GM13977 (cell line): ENCODE data around the gene MYBPC2.
A peak's percentile ranks its signal among the peaks of the same experiment; 100 is the strongest.

ENCODE experiments used
- DNase-seq: peaks from one replicate; pipeline ENCODE4 v3.0.0; 2012; ENCODE audit warnings: low spot score
- in situ Hi-C: fragments of 300-500 bp; cut with MboI; formaldehyde crosslinking; loops from one replicate; pipeline ENCODE4 v1.12.0; 2022; ENCODE audit warnings: low sequenced_read_pairs, low pct_unique_long_range_greater_than_20kb, mixed read lengths, inconsistent platforms; ENCODE audit not compliant: unreplicated experiment
- TF ChIP-seq, protein P1 (sequence below): IDR thresholded peaks from 2 replicates; pipeline ENCODE4 v1.5.1; 2012; ENCODE audit warnings: mild to moderate bottlenecking, control low read depth; ENCODE audit not compliant: insufficient read depth; ENCODE audit errors: extremely low read depth, missing control alignments

Gene MYBPC2

GRCh38 chr19:50412419-50412818 lies 20.3 kb upstream of the MYBPC2 start:
- in situ Hi-C loops, result no loop called here
- TF ChIP-seq, protein P1, sequence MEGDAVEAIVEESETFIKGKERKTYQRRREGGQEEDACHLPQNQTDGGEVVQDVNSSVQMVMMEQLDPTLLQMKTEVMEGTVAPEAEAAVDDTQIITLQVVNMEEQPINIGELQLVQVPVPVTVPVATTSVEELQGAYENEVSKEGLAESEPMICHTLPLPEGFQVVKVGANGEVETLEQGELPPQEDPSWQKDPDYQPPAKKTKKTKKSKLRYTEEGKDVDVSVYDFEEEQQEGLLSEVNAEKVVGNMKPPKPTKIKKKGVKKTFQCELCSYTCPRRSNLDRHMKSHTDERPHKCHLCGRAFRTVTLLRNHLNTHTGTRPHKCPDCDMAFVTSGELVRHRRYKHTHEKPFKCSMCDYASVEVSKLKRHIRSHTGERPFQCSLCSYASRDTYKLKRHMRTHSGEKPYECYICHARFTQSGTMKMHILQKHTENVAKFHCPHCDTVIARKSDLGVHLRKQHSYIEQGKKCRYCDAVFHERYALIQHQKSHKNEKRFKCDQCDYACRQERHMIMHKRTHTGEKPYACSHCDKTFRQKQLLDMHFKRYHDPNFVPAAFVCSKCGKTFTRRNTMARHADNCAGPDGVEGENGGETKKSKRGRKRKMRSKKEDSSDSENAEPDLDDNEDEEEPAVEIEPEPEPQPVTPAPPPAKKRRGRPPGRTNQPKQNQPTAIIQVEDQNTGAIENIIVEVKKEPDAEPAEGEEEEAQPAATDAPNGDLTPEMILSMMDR, result no peak
- DNase-seq, result no peak

DNA sequence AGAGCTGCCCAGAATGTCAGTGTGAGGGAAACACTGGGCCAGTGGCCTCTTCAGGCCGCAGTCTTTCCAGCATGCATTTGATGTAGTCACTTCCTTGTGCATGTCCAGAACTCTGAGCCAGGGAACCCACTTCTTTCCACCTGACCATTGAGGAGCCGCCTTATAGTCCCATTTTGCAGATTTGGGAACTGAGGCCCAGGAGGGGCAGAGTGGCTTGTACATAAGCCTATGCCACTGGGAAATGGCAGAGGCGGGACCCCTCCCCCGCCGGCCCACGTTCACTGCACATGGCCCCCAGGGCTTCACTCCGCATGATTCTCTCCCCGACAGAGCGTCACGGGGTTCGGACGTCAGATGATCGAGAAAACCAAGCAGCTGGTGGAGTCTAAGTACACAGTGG lies 19.6 kb upstream of the MYBPC2 start:
- in situ Hi-C loops, result no loop called here

DNA sequence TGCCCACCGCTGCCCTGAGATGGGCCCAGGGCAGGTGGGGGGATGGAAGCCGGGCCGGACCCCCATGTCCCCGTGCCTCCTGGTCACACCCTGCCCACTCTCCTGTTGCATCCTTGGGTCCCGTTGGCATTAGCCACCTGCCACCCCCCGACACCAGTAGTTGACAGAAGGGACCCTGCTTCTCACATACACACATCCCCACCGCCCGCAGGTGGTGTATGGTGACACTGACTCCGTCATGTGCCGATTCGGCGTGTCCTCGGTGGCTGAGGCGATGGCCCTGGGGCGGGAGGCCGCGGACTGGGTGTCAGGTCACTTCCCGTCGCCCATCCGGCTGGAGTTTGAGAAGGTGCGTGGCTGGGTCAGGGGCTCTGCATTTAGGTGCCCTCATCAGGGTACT lies 19.2 kb upstream of the MYBPC2 start:
- no peak for DNase-seq
- in situ Hi-C loops, result no loop called here
- TF ChIP-seq, protein P1, result no peak

More for the DNA sequence above, 19.6 kb upstream of the MYBPC2 start:
- TF ChIP-seq, protein P1, result no peak
- no peak for DNase-seq

GRCh38 chr19:50414864-50415660 lies 17.6 kb upstream of the MYBPC2 start:
- in situ Hi-C loops, result no loop called here
- TF ChIP-seq, protein P1, result peak; percentile 96
- peak; percentile 93 for DNase-seq

- TF ChIP-seq, protein P1, result no peak
- in situ Hi-C loops, result no loop called here
- DNase-seq, result peak; percentile 96
Measured at GRCh38 chr19:50415661-50416033, 17.0 kb upstream of the MYBPC2 start.

GRCh38 chr19:50416034-50416977 lies 16.4 kb upstream of the MYBPC2 start:
- TF ChIP-seq, protein P1, result no peak
- in situ Hi-C loops, result no loop called here
- no peak for DNase-seq
